Skeletal muscle satellite cell (primary cell): ENCODE data around the gene CYP2A6.
"Not testable (repeated sequence)": the region's sequence is repeated elsewhere in the genome, so short reads cannot be mapped to it uniquely, and the experiment has no call there.

ENCODE experiments used
- H3K27me3 ChIP-seq: 2 replicates; pipeline ENCODE4 v1.7.0; 2013; ENCODE audit warnings: low read length; ENCODE audit not compliant: control insufficient read depth, insufficient read depth
- H3K36me3 ChIP-seq: 2 replicates; pipeline ENCODE4 v1.7.0; 2013; ENCODE audit warnings: mild to moderate bottlenecking, control low read depth, low read length; ENCODE audit not compliant: insufficient read depth
- H3K4me1 ChIP-seq: 2 replicates; pipeline ENCODE4 v1.7.0; 2013; ENCODE audit warnings: low read length; ENCODE audit not compliant: control insufficient read depth, insufficient read depth
- H3K4me2 ChIP-seq: 2 replicates; pipeline ENCODE4 v1.7.0; 2013; ENCODE audit warnings: mild to moderate bottlenecking, low read length
- H3K4me3 ChIP-seq: 2 replicates; pipeline ENCODE4 v1.7.0; 2013; ENCODE audit warnings: low read length
- H3K9ac ChIP-seq: 2 replicates; pipeline ENCODE4 v1.7.0; 2013; ENCODE audit warnings: mild to moderate bottlenecking, low read depth, low read length, moderate library complexity
- H3K9me3 ChIP-seq: replicated peaks from 2 replicates; pipeline ENCODE4 v1.7.0; 2013; ENCODE audit warnings: mild to moderate bottlenecking, control low read depth, low read length

CYP2A6 gene

GRCh38 chr19:40811478-40812341 is 38.5 kb downstream of the CYP2A6 start:
- peak overlapping the region; percentile 89 for H3K4me2 ChIP-seq
- no peaks in the 10 kb centered on the region for H3K9me3 ChIP-seq
- H3K36me3 ChIP-seq: peaks cover 30% of the 10 kb centered on the region
- no peak overlapping the region for H3K9ac ChIP-seq
- H3K4me1 ChIP-seq: peaks cover 20% of the 10 kb centered on the region
- H3K27me3 ChIP-seq: no peaks in the 10 kb centered on the region
- peak overlapping the region; percentile 20 for H3K4me3 ChIP-seq

GRCh38 chr19:40810649-40811408 is 39.4 kb downstream of the CYP2A6 start:
- H3K9ac ChIP-seq, H3K27me3 ChIP-seq, H3K9me3 ChIP-seq: not testable (repeated sequence)
- H3K36me3 ChIP-seq: peaks cover 30% of the 10 kb centered on the region
- H3K4me2 ChIP-seq: peak overlapping the region; percentile 89
- peak overlapping the region; percentile 73 for H3K4me3 ChIP-seq
- H3K4me1 ChIP-seq: peaks cover 28% of the 10 kb centered on the region

- Histone ChIP-seq H3K27me3 (no peaks in the 10 kb centered on the region), H3K36me3 (peaks cover 36% of the 10 kb centered on the region), H3K4me2 (peak overlapping the region; percentile 89), H3K9me3 (no peaks in the 10 kb centered on the region), H3K9ac (no peak overlapping the region), H3K4me3 (no peak overlapping the region), H3K4me1 (peaks cover 29% of the 10 kb centered on the region)
These were observed 40.1 kb downstream of the CYP2A6 start for GRCh38 chr19:40810160-40810559.

- no peak overlapping the region for H3K4me3 ChIP-seq
- H3K9me3 ChIP-seq: no peaks in the 10 kb centered on the region
- H3K27me3 ChIP-seq: no peaks in the 10 kb centered on the region
- no peak overlapping the region for H3K9ac ChIP-seq
- H3K4me2 ChIP-seq: peak overlapping the region; percentile 89
- H3K4me1 ChIP-seq: peaks cover 35% of the 10 kb centered on the region
- H3K36me3 ChIP-seq: peaks cover 40% of the 10 kb centered on the region
These were observed 40.7 kb downstream of the CYP2A6 start for GRCh38 chr19:40809358-40810086.

- H3K4me2 ChIP-seq: no peak overlapping the region
- peaks cover 41% of the 10 kb centered on the region for H3K4me1 ChIP-seq
- no peak overlapping the region for H3K9ac ChIP-seq
- no peaks in the 10 kb centered on the region for H3K27me3 ChIP-seq
- H3K36me3 ChIP-seq: peaks cover 51% of the 10 kb centered on the region
- no peaks in the 10 kb centered on the region for H3K9me3 ChIP-seq
- H3K4me3 ChIP-seq: no peak overlapping the region
These were observed 41.8 kb downstream of the CYP2A6 start for GRCh38 chr19:40808497-40808896.

GRCh38 chr19:40808021-40808325 is 42.3 kb downstream of the CYP2A6 start:
- Histone ChIP-seq H3K9me3 (no peaks in the 10 kb centered on the region), H3K9ac (no peak overlapping the region), H3K4me3 (no peak overlapping the region), H3K4me2 (no peak overlapping the region), H3K4me1 (peaks cover 43% of the 10 kb centered on the region), H3K36me3 (peaks cover 56% of the 10 kb centered on the region), H3K27me3 (no peaks in the 10 kb centered on the region)

- no peak overlapping the region for H3K9ac ChIP-seq
- peak overlapping the region; percentile 29 for H3K4me2 ChIP-seq
- H3K9me3 ChIP-seq: no peaks in the 10 kb centered on the region
- peaks cover 61% of the 10 kb centered on the region for H3K36me3 ChIP-seq
- H3K4me3 ChIP-seq: no peak overlapping the region
- no peaks in the 10 kb centered on the region for H3K27me3 ChIP-seq
- peaks cover 45% of the 10 kb centered on the region for H3K4me1 ChIP-seq
These were observed 42.9 kb downstream of the CYP2A6 start for GRCh38 chr19:40807147-40808020.

- Histone ChIP-seq H3K36me3 (peaks cover 68% of the 10 kb centered on the region), H3K9ac (peak overlapping the region; percentile 17), H3K4me3 (peak overlapping the region; percentile 31)
These were observed 43.7 kb downstream of the CYP2A6 start for GRCh38 chr19:40806423-40807146.

GRCh38 chr19:40805258-40805868 is 44.9 kb downstream of the CYP2A6 start:
- Histone ChIP-seq H3K36me3 (peaks cover 79% of the 10 kb centered on the region), H3K9ac (no peak overlapping the region), H3K27me3 (no peaks in the 10 kb centered on the region), H3K4me2 (peak overlapping the region; percentile 4), H3K9me3 (no peaks in the 10 kb centered on the region), H3K4me1 (peaks cover 53% of the 10 kb centered on the region), H3K4me3 (no peak overlapping the region)

More at GRCh38 chr19:40806423-40807146, 43.7 kb downstream of the CYP2A6 start:
- H3K9me3 ChIP-seq: no peaks in the 10 kb centered on the region
- peaks cover 52% of the 10 kb centered on the region for H3K4me1 ChIP-seq
- H3K4me2 ChIP-seq: peak overlapping the region; percentile 29
- H3K27me3 ChIP-seq: no peaks in the 10 kb centered on the region

GRCh38 chr19:40804783-40805242 is 45.4 kb downstream of the CYP2A6 start:
- Histone ChIP-seq H3K4me1 (peaks cover 55% of the 10 kb centered on the region), H3K9me3 (no peaks in the 10 kb centered on the region), H3K4me2 (peak overlapping the region; percentile 4), H3K27me3 (no peaks in the 10 kb centered on the region), H3K36me3 (peaks cover 80% of the 10 kb centered on the region), H3K4me3 (no peak overlapping the region), H3K9ac (no peak overlapping the region)
